Brain microvascular endothelial cell (primary cell): ENCODE results near the gene HS6ST3.

Experiments used
- DNase-seq: peaks from one replicate; pipeline ENCODE4 v3.0.0-alpha.2; 2020
- H3K27ac ChIP-seq: fragments of 250-450 bp; sonication (Bioruptor Pico); 2 replicates; pipeline ENCODE4 v1.5.1; 2020; ENCODE audit warnings: mild to moderate bottlenecking, moderate library complexity
- H3K27me3 ChIP-seq: fragments of 250-450 bp; sonication (Bioruptor Pico); replicated peaks from 2 replicates; pipeline ENCODE4 v1.5.1; 2020; ENCODE audit warnings: mild to moderate bottlenecking
- H3K36me3 ChIP-seq: fragments of 250-450 bp; sonication (Bioruptor Pico); replicated peaks from 2 replicates; pipeline ENCODE4 v1.5.1; 2020; ENCODE audit warnings: mild to moderate bottlenecking
- H3K4me3 ChIP-seq: 2 replicates; pipeline ENCODE4 v1.5.1; 2011; ENCODE audit warnings: low read depth, mild to moderate bottlenecking, control low read depth, low read length, moderate library complexity
- CTCF ChIP-seq: IDR thresholded peaks from 2 replicates; pipeline ENCODE4 v1.5.1; 2011; ENCODE audit warnings: low read depth, mild to moderate bottlenecking, moderate library complexity, low read length, control low read depth, inconsistent platforms; ENCODE audit errors: missing control alignments
- in situ Hi-C: cut with HindIII; loops from 2 replicates; pipeline ENCODE4 v1.10.0; 2017; ENCODE audit warnings: low sequenced_read_pairs, low pct_ligation_motif_present

The HS6ST3 gene

GRCh38 chr13:96573563-96573962 is 483.7 kb downstream of the HS6ST3 start:
- Histone ChIP-seq H3K36me3 (no peaks in the 10 kb centered on the region), H3K27ac (no peak overlapping the region), H3K27me3 (no peaks in the 10 kb centered on the region), H3K4me3 (no peak overlapping the region)
- in situ Hi-C loops: no loop called here
- no peak for DNase-seq
- TF ChIP-seq CTCF: no peak

GRCh38 chr13:96575423-96576320 is 485.8 kb downstream of the HS6ST3 start:
- Histone ChIP-seq H3K27me3 (no peaks in the 10 kb centered on the region), H3K27ac (no peak overlapping the region), H3K4me3 (no peak overlapping the region), H3K36me3 (no peaks in the 10 kb centered on the region)
- no peak for TF ChIP-seq CTCF
- no peak for DNase-seq
- in situ Hi-C loops: no loop called here

- TF ChIP-seq CTCF: no peak
- Histone ChIP-seq H3K36me3 (no peaks in the 10 kb centered on the region), H3K27me3 (no peaks in the 10 kb centered on the region), H3K27ac (no peak overlapping the region), H3K4me3 (no peak overlapping the region)
- DNase-seq: no peak
- in situ Hi-C loops: no loop called here
Observed at GRCh38 chr13:96581741-96582140, 491.8 kb downstream of the HS6ST3 start.

- no peaks in the 10 kb centered on the region for H3K27me3 ChIP-seq
- DNase-seq: no peak
- TF ChIP-seq CTCF: no peak
- no peak overlapping the region for H3K4me3 ChIP-seq
- H3K27ac ChIP-seq: no peak overlapping the region
- in situ Hi-C loops: no loop called here
- no peaks in the 10 kb centered on the region for H3K36me3 ChIP-seq
Observed at GRCh38 chr13:96615252-96615651, 525.3 kb downstream of the HS6ST3 start.

- Histone ChIP-seq H3K27ac (no peak overlapping the region), H3K4me3 (no peak overlapping the region), H3K36me3 (no peaks in the 10 kb centered on the region), H3K27me3 (no peaks in the 10 kb centered on the region)
- DNase-seq: no peak
- TF ChIP-seq CTCF: no peak
- in situ Hi-C loops: no loop called here
Observed at GRCh38 chr13:96617528-96617927, 527.6 kb downstream of the HS6ST3 start.
